LNCAP (cell line): ENCODE results near the gene NLE1.

Experiments used
- CTCF ChIP-seq: fragments of 450-650 bp; IDR thresholded peaks from 2 replicates; pipeline ENCODE4 v1.5.1; 2017; ENCODE audit warnings: mild to moderate bottlenecking

The NLE1 gene

DNA sequence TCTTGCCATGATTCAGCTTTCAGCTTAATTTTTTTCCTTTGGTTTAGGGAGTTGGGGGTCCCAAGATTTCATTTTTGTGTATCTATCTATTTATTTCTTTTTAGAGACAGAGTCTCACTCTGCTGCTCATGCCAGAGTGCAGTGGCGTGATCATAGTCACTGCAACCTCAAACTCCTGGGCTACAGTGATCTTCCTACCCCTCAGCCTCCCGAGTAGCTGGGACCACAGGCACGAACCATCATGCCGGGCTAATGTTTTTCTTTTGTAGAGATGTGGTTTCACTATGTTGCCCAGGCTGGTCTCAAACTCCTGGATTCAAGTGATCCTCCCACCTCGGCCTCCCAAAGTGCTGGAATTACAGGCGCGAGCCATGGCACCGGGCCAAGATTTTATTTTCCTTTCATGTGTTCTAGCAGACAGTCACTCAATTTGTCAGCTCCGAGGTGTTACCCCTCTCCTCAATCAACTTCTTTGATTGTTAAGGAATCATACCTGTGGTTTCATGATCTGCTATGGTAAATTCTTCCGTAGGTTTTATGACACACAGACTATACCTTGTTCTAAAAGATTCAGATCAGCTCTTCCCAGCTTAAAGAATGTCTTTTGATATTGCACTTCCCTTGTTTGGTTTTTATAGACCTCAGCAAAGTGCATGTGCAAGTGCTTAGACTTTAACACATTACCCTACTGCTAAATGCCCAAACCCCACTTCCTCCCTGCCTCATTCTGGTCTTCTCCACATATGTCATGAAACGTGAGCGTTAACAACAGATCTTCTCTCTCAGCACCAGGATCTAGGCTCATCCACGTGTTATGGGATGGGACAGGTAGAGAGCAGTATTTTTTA, 18.5 kb upstream of the NLE1 start:
- TF ChIP-seq CTCF, result no peak

GRCh38 chr17:35159940-35160339, 17.8 kb upstream of the NLE1 start:
- TF ChIP-seq CTCF, result no peak

- TF ChIP-seq CTCF, result no peak
These were observed 13.1 kb upstream of the NLE1 start for GRCh38 chr17:35155246-35155645.

- TF ChIP-seq CTCF, result no peak
These were observed 12.4 kb upstream of the NLE1 start for GRCh38 chr17:35154196-35155165.

DNA sequence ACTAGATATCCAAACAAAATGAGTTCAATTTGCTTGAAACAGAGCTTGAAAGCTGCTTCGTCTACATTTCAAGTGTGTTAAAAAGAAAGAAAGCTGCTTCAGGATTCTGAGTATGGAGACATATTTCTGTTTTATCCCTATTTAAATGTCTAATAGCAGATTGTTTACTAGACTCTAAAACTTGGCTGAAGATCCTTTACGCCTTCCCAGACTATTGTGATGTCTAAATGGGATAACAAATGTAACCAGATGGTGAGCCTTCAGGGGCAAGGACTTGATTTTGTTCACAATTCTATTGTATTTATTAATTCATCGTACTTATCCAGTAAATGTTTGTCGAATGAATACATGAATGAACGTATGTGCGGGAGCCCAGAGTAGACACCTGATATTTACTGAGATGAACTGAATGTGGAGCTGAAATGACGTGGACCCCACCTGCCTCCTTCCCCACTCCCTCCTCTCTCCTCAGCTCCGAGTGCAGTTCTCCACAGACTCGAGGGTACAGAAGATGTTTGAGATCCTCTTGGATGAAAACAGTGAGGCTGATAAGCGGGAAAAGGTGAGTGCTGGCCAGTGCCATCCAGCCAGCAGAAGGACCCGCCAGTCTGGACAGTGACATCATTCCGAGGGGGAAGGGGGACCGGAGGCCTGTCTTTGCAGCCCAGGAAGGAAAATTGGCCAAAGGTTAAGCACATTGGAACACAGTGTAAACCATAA, 10.5 kb upstream of the NLE1 start:
- no peak for TF ChIP-seq CTCF

- TF ChIP-seq CTCF, result no peak
These were observed 7.8 kb upstream of the NLE1 start for GRCh38 chr17:35149941-35150340.

- no peak for TF ChIP-seq CTCF
These were observed 6.0 kb upstream of the NLE1 start for GRCh38 chr17:35148144-35148543.
